Ishikawa (cell line): ENCODE results near the gene TMEM225B.

Experiments used
- YY1 ChIP-seq: IDR thresholded peaks from 2 replicates; pipeline ENCODE4 v1.6.1; 2012; ENCODE audit warnings: low read depth
- ZBTB7A ChIP-seq: IDR thresholded peaks from 2 replicates; pipeline ENCODE4 v1.6.1; 2012; ENCODE audit warnings: low read depth
- TF ChIP-seq, protein P1 (sequence below): IDR thresholded peaks from 2 replicates; pipeline ENCODE4 v1.6.1; 2012

DNA sequence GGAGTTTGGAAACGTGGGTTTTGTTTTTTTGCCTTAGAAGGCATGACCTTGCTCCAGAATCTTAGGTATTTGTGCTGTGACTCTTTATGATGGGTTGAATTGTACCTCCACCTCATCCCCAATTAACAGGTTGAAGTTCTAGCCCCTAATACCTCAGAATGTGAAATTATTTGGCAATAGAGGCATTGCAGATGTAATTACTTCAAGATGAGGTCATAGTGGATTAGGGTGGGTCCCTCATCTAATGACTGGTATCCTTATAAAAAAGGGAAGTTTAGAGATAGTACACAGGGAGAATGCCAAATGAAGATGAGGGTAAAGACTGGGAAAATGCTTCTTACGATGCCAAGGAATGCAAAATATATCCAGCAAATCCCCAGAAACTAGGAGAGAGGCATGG, 43.1 kb upstream of the TMEM225B start:
- TF ChIP-seq, protein P1, sequence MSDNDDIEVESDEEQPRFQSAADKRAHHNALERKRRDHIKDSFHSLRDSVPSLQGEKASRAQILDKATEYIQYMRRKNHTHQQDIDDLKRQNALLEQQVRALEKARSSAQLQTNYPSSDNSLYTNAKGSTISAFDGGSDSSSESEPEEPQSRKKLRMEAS, result no peak
- TF ChIP-seq YY1 (no peak), ZBTB7A (no peak)
